Natural killer cell (primary cell): ENCODE measurements around the gene POLR1A. TPM values are rescaled to one million over a fixed set of nuclear protein-coding genes. Genes with fewer than 3 reads are reported as not detected.

Experiments used
- ATAC-seq, 3 donors: fragments of 150-1000 bp in 2 of 3; fragments of 200-7000 bp in 1 of 3; cut with Tn5 transposase; 1 replicate in 1 of 3; 2 replicates in 2 of 3; pipeline ENCODE4 v1.10.0; 2021; ENCODE audit warnings: mild to moderate bottlenecking in 2 of 3, moderate library complexity in 2 of 3
- DNase-seq, 2 donors: peaks; one replicate each; pipeline versions ENCODE4 v3.0.0 to v3.0.0-alpha.2; 2013 to 2021; ENCODE audit warnings: mixed read lengths in 1 of 2
- H3K27ac ChIP-seq: one replicate; pipeline ENCODE4 v1.5.1; 2013; ENCODE audit warnings: mild to moderate bottlenecking, low read length
- H3K27me3 ChIP-seq: one replicate; pipeline ENCODE4 v1.6.1; 2013; ENCODE audit warnings: low read length; ENCODE audit not compliant: control insufficient read depth, insufficient read depth
- H3K36me3 ChIP-seq: one replicate; pipeline ENCODE4 v1.6.1; 2013; ENCODE audit warnings: low read length; ENCODE audit not compliant: control insufficient read depth, insufficient read depth
- H3K4me1 ChIP-seq: one replicate; pipeline ENCODE4 v1.6.1; 2013; ENCODE audit warnings: low read length; ENCODE audit not compliant: control insufficient read depth, insufficient read depth
- H3K4me3 ChIP-seq: one replicate; pipeline ENCODE4 v1.5.1; 2013; ENCODE audit warnings: low read length
- H3K9me3 ChIP-seq: one replicate; pipeline ENCODE4 v1.6.1; 2013; ENCODE audit warnings: low read length; ENCODE audit not compliant: control insufficient read depth, insufficient read depth
- H3K27ac Mint-ChIP-seq, 2 donors: one replicate each; pipeline ENCODE4 v1.8.0; 2022; ENCODE audit warnings: mild to moderate bottlenecking in 2 of 2, mixed read lengths in 2 of 2, moderate library complexity in 1 of 2
- H3K27me3 Mint-ChIP-seq, 2 donors: one replicate each; pipeline ENCODE4 v1.8.0; 2022; ENCODE audit warnings: low read depth in 2 of 2, mixed read lengths in 2 of 2
- H3K36me3 Mint-ChIP-seq: one replicate; pipeline ENCODE4 v1.8.0; 2022; ENCODE audit warnings: mixed read lengths
- H3K4me1 Mint-ChIP-seq, 2 donors: one replicate each; pipeline ENCODE4 v1.8.0; 2022; ENCODE audit warnings: mixed read lengths in 2 of 2
- H3K4me3 Mint-ChIP-seq: one replicate; pipeline ENCODE4 v1.8.0; 2022; ENCODE audit warnings: mild to moderate bottlenecking, moderate library complexity, mixed read lengths
- H3K9me3 Mint-ChIP-seq, 2 donors: one replicate each; pipeline ENCODE4 v1.8.0; 2022; ENCODE audit warnings: mixed read lengths in 2 of 2
- CTCF ChIP-seq: fragments of 200-600 bp; IDR thresholded peaks from one replicate; pipeline ENCODE4 v1.8.0; 2022; ENCODE audit warnings: antibody characterized with exemption
- WGBS: methylation state at CpG from one replicate; pipeline ENCODE4 v1.1.7; 2013; ENCODE audit warnings: missing lambda C conversion rate; ENCODE audit not compliant: insufficient coverage; 5-methylcytosine and 5-hydroxymethylcytosine counted together
- intact Hi-C: fragments of 100-400 bp; cut with micrococcal nuclease; formaldehyde crosslinking; loops from one replicate; pipeline ENCODE4 v1.14.2; 2022
- total RNA-seq, 4 donors: library from RNA; stranded (reverse); fragments of 120-200 nt in 1 of 4; gene quantifications; one replicate each; pipeline versions ENCODE4 v1.2.3 to v1.2.4, GENCODE V29; 2013 to 2022

Gene POLR1A
- total RNA-seq, 3 donors from 2014 or later (not counting 1 experiment from before 2014, with no cell fraction given) = 19.7 to 26.5 (median 22.8) TPM

- H3K4me1 Mint-ChIP-seq = peaks cover 25 to 26% of the 10 kb centered on the region in 2 donors
- peak in 1 of 3 donors; percentile 15 for ATAC-seq
- no peaks in the 10 kb centered on the region for H3K36me3 Mint-ChIP-seq
These were observed 26.7 kb downstream of the POLR1A start for GRCh38 chr2:86078774-86079545.

GRCh38 chr2:86075886-86076285 lies 29.8 kb downstream of the POLR1A start:
- Mint-ChIP-seq H3K27ac (no peak overlapping the region), H3K27me3 (no peaks in the 10 kb centered on the region), H3K9me3 (no peaks in the 10 kb centered on the region), H3K4me1 (peaks cover 37 to 38% of the 10 kb centered on the region in 2 donors), H3K4me3 (no peak overlapping the region), H3K36me3 (peaks cover 9% of the 10 kb centered on the region)
- intact Hi-C loops = no loop called here
- Histone ChIP-seq H3K27ac (no peak overlapping the region), H3K4me1 (peaks cover 40% of the 10 kb centered on the region), H3K9me3 (no peaks in the 10 kb centered on the region), H3K4me3 (no peak overlapping the region), H3K27me3 (no peaks in the 10 kb centered on the region), H3K36me3 (peaks cover 22% of the 10 kb centered on the region)
- WGBS = 96% methylated on average over 5 of the region's 5 CpGs
- DNase-seq (no peak), ATAC-seq (no peak)
- no peak for TF ChIP-seq CTCF

More at GRCh38 chr2:86078774-86079545, 26.7 kb downstream of the POLR1A start:
- DNase-seq = peak in 1 of 2 donors; percentile 75
- Histone ChIP-seq H3K27ac (peak overlapping the region; percentile 82), H3K9me3 (no peaks in the 10 kb centered on the region), H3K36me3 (peaks cover 16% of the 10 kb centered on the region), H3K4me3 (no peak overlapping the region), H3K4me1 (peaks cover 25% of the 10 kb centered on the region), H3K27me3 (no peaks in the 10 kb centered on the region)
- H3K27me3 Mint-ChIP-seq = no peaks in the 10 kb centered on the region
- H3K9me3 Mint-ChIP-seq = no peaks in the 10 kb centered on the region
- WGBS = 66% methylated on average over 7 of the region's 7 CpGs
- intact Hi-C loops = no loop called here
- peak overlapping the region; percentile 97 for H3K27ac Mint-ChIP-seq
- H3K4me3 Mint-ChIP-seq = peak overlapping the region; percentile 6
- TF ChIP-seq CTCF = peak; percentile 67

- Mint-ChIP-seq H3K4me1 (peaks cover 26 to 27% of the 10 kb centered on the region in 2 donors), H3K27me3 (no peaks in the 10 kb centered on the region), H3K36me3 (peaks cover 15% of the 10 kb centered on the region), H3K4me3 (no peak overlapping the region), H3K27ac (no peak overlapping the region), H3K9me3 (no peaks in the 10 kb centered on the region)
- 98% methylated on average over 15 of the region's 15 CpGs for WGBS
- Histone ChIP-seq H3K9me3 (no peaks in the 10 kb centered on the region), H3K4me3 (no peak overlapping the region), H3K27ac (no peak overlapping the region), H3K36me3 (peaks cover 30% of the 10 kb centered on the region), H3K27me3 (no peaks in the 10 kb centered on the region), H3K4me1 (peaks cover 29% of the 10 kb centered on the region)
- intact Hi-C loops = no loop called here
- ATAC-seq (no peak), DNase-seq (no peak)
- no peak for TF ChIP-seq CTCF
These were observed 30.9 kb downstream of the POLR1A start for GRCh38 chr2:86074811-86075210.
